ENCODE results near the gene SYK. TPM values are rescaled to one million over a fixed set of nuclear protein-coding genes. Genes with fewer than 3 reads are reported as not detected.

SYK gene
- total and polyA plus RNA-seq, 2 experiments from 2014 or later = not detected

GRCh38 chr9:90795084-90795483 is 6.5 kb upstream of the SYK start:
- H3K4me3 ChIP-seq = no peak overlapping the region
- H3K9me3 ChIP-seq (ENCODE audit: low read depth) = no peaks in the 10 kb centered on the region
- no peaks in the 10 kb centered on the region for H3K4me1 ChIP-seq (ENCODE audit: low read depth)
- no peak overlapping the region for H3K27ac ChIP-seq
- no peak for DNase-seq (ENCODE audit: low read depth in 1 of 2, low spot score in 1 of 2)
- TF ChIP-seq, protein P1, sequence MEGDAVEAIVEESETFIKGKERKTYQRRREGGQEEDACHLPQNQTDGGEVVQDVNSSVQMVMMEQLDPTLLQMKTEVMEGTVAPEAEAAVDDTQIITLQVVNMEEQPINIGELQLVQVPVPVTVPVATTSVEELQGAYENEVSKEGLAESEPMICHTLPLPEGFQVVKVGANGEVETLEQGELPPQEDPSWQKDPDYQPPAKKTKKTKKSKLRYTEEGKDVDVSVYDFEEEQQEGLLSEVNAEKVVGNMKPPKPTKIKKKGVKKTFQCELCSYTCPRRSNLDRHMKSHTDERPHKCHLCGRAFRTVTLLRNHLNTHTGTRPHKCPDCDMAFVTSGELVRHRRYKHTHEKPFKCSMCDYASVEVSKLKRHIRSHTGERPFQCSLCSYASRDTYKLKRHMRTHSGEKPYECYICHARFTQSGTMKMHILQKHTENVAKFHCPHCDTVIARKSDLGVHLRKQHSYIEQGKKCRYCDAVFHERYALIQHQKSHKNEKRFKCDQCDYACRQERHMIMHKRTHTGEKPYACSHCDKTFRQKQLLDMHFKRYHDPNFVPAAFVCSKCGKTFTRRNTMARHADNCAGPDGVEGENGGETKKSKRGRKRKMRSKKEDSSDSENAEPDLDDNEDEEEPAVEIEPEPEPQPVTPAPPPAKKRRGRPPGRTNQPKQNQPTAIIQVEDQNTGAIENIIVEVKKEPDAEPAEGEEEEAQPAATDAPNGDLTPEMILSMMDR (IDR thresholded peaks at IDR 0.05; ENCODE audit: low read depth, low read length) = no peak
- H3K27me3 ChIP-seq = peaks cover 33% of the 10 kb centered on the region
- no peaks in the 10 kb centered on the region for H3K36me3 ChIP-seq

DNA sequence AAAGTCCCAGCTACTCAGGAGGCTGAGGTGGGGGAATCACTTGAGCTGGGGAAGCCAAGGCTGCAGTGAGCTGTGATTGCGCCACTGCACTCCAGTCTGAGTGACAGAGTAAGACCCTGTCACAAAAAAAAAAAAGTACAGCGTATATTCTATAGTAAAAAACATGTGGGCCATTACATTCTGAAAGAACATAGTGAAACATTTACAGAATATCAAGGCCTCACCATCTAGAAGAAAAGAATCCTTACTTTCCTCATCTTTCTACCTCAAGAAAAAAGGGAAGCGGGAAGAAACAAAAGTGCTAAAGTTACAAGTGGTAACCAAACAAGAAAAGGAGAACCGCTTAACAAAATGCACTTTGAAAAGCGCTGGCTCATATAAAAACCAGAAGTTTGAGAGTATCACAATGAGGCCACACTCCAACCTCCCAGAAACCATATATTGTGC is 5.7 kb upstream of the SYK start:
- TF ChIP-seq, protein P1 (IDR thresholded peaks at IDR 0.05; ENCODE audit: low read depth, low read length) = no peak
- Histone ChIP-seq H3K27ac (no peak overlapping the region), H3K36me3 (no peaks in the 10 kb centered on the region), H3K9me3 (ENCODE audit: low read depth) (no peaks in the 10 kb centered on the region), H3K4me1 (ENCODE audit: low read depth) (no peaks in the 10 kb centered on the region), H3K4me3 (no peak overlapping the region), H3K27me3 (peaks cover 41% of the 10 kb centered on the region)
- no peak for DNase-seq (ENCODE audit: low read depth in 1 of 2, low spot score in 1 of 2)

- H3K4me3 ChIP-seq = no peak overlapping the region
- H3K27ac ChIP-seq = no peak overlapping the region
- H3K4me1 ChIP-seq (ENCODE audit: low read depth) = no peaks in the 10 kb centered on the region
- no peaks in the 10 kb centered on the region for H3K9me3 ChIP-seq (ENCODE audit: low read depth)
- no peaks in the 10 kb centered on the region for H3K36me3 ChIP-seq
- peaks cover 76% of the 10 kb centered on the region for H3K27me3 ChIP-seq
- TF ChIP-seq, protein P1 (IDR thresholded peaks at IDR 0.05; ENCODE audit: low read depth, low read length) = no peak
- no peak for DNase-seq (ENCODE audit: low read depth in 1 of 2, low spot score in 1 of 2)
Measured at GRCh38 chr9:90799271-90799852, 2.3 kb upstream of the SYK start.

DNA sequence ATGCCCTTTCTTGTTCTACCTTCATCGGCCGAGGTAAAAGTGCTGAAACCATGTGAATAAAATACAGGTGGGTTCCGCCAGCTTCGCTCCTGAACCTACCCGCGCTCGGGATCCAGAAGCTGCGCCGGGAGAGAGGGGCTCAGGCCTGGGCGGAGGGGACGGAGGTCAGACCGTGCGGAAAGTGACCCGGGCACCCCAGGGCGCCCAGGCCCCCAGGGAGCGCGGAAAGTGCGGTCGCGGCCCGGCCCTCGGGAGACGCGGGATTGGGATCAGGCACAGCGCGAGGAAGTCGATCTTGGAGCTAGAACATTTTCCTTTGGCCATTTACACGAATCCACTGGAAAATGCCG is 329 bp downstream of the SYK start:
- Histone ChIP-seq H3K9me3 (ENCODE audit: low read depth) (no peaks in the 10 kb centered on the region), H3K27me3 (peaks cover 89% of the 10 kb centered on the region), H3K4me1 (ENCODE audit: low read depth) (no peaks in the 10 kb centered on the region), H3K27ac (no peak overlapping the region), H3K4me3 (peak overlapping the region; percentile 31), H3K36me3 (no peaks in the 10 kb centered on the region)
- DNase-seq (ENCODE audit: low read depth in 1 of 2, low spot score in 1 of 2) = no peak
- TF ChIP-seq, protein P1 (IDR thresholded peaks at IDR 0.05; ENCODE audit: low read depth, low read length) = no peak

GRCh38 chr9:90802386-90802985 is 867 bp downstream of the SYK start:
- H3K36me3 ChIP-seq = no peaks in the 10 kb centered on the region

More at GRCh38 chr9:90802386-90802985, 867 bp downstream of the SYK start:
- H3K9me3 ChIP-seq (ENCODE audit: low read depth) = no peaks in the 10 kb centered on the region
- no peaks in the 10 kb centered on the region for H3K4me1 ChIP-seq (ENCODE audit: low read depth)
- H3K4me3 ChIP-seq = peak overlapping the region; percentile 31
- TF ChIP-seq, protein P1 (IDR thresholded peaks at IDR 0.05; ENCODE audit: low read depth, low read length) = no peak
- H3K27me3 ChIP-seq = peaks cover 87% of the 10 kb centered on the region
- H3K27ac ChIP-seq = no peak overlapping the region
- no peak for DNase-seq (ENCODE audit: low read depth in 1 of 2, low spot score in 1 of 2)
